Measurements from ENCODE around the gene CTNNA3. TPM values are rescaled to one million over a fixed set of nuclear protein-coding genes. Genes with fewer than 3 reads are reported as not detected.

Gene CTNNA3
- total RNA-seq, 1 donor from 2014 or later: 3.3 TPM

DNA sequence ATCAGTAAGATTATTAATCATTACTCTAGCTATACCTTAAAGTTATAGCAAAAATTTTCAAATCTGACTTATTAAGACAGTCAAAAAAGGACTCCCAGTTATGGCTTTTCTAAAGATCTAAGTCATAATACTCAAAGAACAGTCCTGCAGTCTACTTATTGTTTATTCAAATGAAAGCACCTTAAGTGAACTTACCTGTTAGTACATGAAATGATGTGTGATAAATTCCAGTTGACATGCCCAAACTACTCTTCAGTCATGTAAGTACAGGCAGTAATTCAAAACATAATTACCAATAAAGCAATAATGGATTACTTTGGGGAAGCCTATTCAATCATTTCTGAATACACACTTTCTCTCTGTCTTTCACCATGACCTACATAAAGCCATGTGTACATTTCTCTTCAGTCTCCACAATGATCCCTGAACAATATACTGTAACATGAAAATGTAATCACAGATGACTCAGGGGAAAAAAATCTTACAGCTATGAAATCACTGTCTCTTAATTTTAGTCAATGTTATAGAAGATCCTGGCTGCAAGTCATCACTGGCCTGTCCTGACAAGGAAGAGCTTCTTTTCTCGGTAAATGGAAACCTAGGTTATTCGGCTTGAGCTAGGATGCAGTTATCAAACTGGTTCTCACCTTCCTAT is 1190.9 kb downstream of the CTNNA3 start:
- Mint-ChIP-seq H3K9me3 (ENCODE audit: unreplicated experiment) (no peaks in the 10 kb centered on the region), H3K4me3 (ENCODE audit: unreplicated experiment) (no peak overlapping the region), H3K27me3 (ENCODE audit: unreplicated experiment) (no peaks in the 10 kb centered on the region), H3K27ac (ENCODE audit: unreplicated experiment) (no peak overlapping the region), H3K36me3 (ENCODE audit: unreplicated experiment) (no peaks in the 10 kb centered on the region), H3K4me1 (ENCODE audit: low read depth, unreplicated experiment) (no peaks in the 10 kb centered on the region)
- TF ChIP-seq CTCF (IDR thresholded peaks at IDR 0.05; ENCODE audit: partially characterized antibody, unreplicated experiment): no peak
- DNase-seq: no peak

DNA sequence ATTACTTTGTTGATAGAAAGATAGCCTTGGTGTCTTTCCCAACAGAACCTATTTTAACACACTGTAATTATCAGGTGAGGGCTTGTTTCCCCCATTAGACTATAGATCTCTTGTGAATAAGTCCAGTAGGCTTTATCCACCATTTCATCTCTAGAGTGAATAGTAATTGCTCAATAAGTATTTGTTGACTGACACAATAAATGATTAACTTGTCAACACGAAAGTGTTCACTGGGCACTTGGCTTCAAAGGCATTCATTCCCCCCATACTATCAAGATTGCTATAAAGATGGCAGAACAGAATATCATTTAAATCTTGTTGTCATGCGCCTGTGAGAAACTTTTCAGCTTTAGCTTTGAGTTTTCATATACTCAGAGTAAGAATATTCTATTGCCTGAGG is 1194.6 kb downstream of the CTNNA3 start:
- Mint-ChIP-seq H3K27ac (ENCODE audit: unreplicated experiment) (no peak overlapping the region), H3K36me3 (ENCODE audit: unreplicated experiment) (no peaks in the 10 kb centered on the region), H3K4me3 (ENCODE audit: unreplicated experiment) (no peak overlapping the region), H3K4me1 (ENCODE audit: low read depth, unreplicated experiment) (peaks cover 3% of the 10 kb centered on the region), H3K9me3 (ENCODE audit: unreplicated experiment) (no peaks in the 10 kb centered on the region), H3K27me3 (ENCODE audit: unreplicated experiment) (no peaks in the 10 kb centered on the region)
- no peak for DNase-seq
- no peak for TF ChIP-seq CTCF (IDR thresholded peaks at IDR 0.05; ENCODE audit: partially characterized antibody, unreplicated experiment)

DNA sequence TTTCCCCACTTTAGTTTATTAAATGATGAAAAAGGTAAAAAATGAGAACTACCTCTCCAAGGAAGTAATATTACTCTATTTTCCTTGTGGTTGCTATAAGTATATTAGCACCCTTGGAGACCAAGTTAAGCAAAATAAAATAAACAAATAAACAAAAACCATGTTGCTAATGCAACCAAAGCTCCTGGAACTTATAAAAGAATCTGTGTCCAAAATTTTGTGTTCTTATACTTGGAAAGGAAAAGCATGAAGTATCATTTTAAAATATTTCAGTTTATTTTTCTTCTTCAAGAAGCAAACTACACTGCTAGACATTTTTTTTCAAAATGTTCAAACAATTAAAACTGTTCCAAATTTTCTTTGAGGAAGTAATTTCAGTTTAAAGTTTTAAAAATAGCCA is 1212.0 kb downstream of the CTNNA3 start:
- no peak overlapping the region for H3K4me3 Mint-ChIP-seq (ENCODE audit: unreplicated experiment)
- no peaks in the 10 kb centered on the region for H3K9me3 Mint-ChIP-seq (ENCODE audit: unreplicated experiment)
- no peaks in the 10 kb centered on the region for H3K27me3 Mint-ChIP-seq (ENCODE audit: unreplicated experiment)
- H3K36me3 Mint-ChIP-seq (ENCODE audit: unreplicated experiment): no peaks in the 10 kb centered on the region
- H3K4me1 Mint-ChIP-seq (ENCODE audit: low read depth, unreplicated experiment): no peaks in the 10 kb centered on the region
- H3K27ac Mint-ChIP-seq (ENCODE audit: unreplicated experiment): no peak overlapping the region
- TF ChIP-seq CTCF (IDR thresholded peaks at IDR 0.05; ENCODE audit: partially characterized antibody, unreplicated experiment): no peak
- DNase-seq: no peak

DNA sequence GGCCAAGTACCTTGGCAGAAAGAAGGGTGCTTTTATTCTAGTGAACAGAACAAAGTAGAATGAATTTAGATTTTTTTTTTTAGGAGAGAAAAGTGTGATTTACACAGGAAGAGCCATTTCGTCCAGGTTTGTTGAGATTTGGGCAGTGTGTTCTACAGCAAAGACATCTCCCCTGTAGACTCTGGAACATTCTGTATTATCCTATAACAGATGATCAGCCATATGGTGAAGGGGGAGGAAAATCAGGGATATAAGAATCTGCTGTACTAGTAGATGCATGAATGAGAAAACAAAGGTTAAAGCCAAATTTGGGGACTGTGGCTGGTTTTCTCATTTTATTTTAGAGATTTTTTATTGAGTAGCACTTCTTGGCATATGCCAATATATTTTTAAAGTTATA is 1223.8 kb downstream of the CTNNA3 start:
- no peak for TF ChIP-seq CTCF (IDR thresholded peaks at IDR 0.05; ENCODE audit: partially characterized antibody, unreplicated experiment)
- H3K27ac Mint-ChIP-seq (ENCODE audit: unreplicated experiment): peak overlapping the region; percentile 48

DNA sequence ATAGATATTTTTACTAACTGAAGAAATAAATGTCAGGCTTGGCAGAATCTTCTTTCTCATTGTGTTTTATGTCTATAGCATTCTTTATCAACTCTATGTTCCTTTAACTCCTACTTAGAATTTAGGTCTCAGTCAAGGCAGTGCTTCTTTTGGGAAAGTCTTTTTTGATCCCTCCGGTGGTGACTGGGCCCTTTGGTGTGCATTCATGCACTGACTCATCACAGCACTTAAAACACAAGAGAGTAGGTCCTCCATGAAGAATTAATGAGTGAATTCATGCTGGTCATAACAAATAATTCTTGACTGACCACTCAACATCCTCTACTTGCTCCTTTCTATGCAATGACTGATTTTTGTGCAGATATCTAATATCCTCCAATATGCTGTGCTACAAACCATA is 1229.0 kb downstream of the CTNNA3 start:
- H3K9me3 Mint-ChIP-seq (ENCODE audit: unreplicated experiment): peaks cover 3% of the 10 kb centered on the region
- no peaks in the 10 kb centered on the region for H3K27me3 Mint-ChIP-seq (ENCODE audit: unreplicated experiment)
- TF ChIP-seq CTCF (IDR thresholded peaks at IDR 0.05; ENCODE audit: partially characterized antibody, unreplicated experiment): no peak
- no peak overlapping the region for H3K27ac Mint-ChIP-seq (ENCODE audit: unreplicated experiment)
- peaks cover 5% of the 10 kb centered on the region for H3K4me1 Mint-ChIP-seq (ENCODE audit: low read depth, unreplicated experiment)
- no peak overlapping the region for H3K4me3 Mint-ChIP-seq (ENCODE audit: unreplicated experiment)
- no peaks in the 10 kb centered on the region for H3K36me3 Mint-ChIP-seq (ENCODE audit: unreplicated experiment)
- DNase-seq: no peak

More for the DNA sequence above, 1223.8 kb downstream of the CTNNA3 start:
- Mint-ChIP-seq H3K4me3 (ENCODE audit: unreplicated experiment) (no peak overlapping the region), H3K9me3 (ENCODE audit: unreplicated experiment) (peaks cover 4% of the 10 kb centered on the region), H3K36me3 (ENCODE audit: unreplicated experiment) (no peaks in the 10 kb centered on the region), H3K4me1 (ENCODE audit: low read depth, unreplicated experiment) (peaks cover 6% of the 10 kb centered on the region), H3K27me3 (ENCODE audit: unreplicated experiment) (no peaks in the 10 kb centered on the region)
- no peak for DNase-seq
